Naive B cell (primary cell): ENCODE data around the gene STXBP1. TPM values are rescaled to one million over a fixed set of nuclear protein-coding genes. Genes with fewer than 3 reads are reported as not detected.

Experiments
- polyA plus RNA-seq, 6 donors: library from polyadenylated mRNA; unstranded; fragments of 300-500 nt; fragmentation: Illumina TruSeq; gene quantifications; one replicate each; pipeline ENCODE4 v1.2.3, GENCODE V29; 2021; ENCODE audit warnings: low read depth in 6 of 6

Gene STXBP1
- polyA plus RNA-seq, 6 donors from 2014 or later = 0.31 TPM; not detected in 5

Other genes starting within 250 kb of the STXBP1 start
- gene SLC2A8, start 215.1 kb upstream of the STXBP1 start, polyA plus RNA-seq = 10 to 100 TPM in 1 of 6 donors, 1 to 10 TPM in 5; 6.0 to 14.3 (median 8.5) TPM
- 1 to 10 TPM in 5 of 6 donors, not detected in 1; 5.8 to 8.8 (median 6.2) TPM for gene ZNF79, start 187.9 kb upstream of the STXBP1 start, polyA plus RNA-seq
- gene RPL12, start 160.9 kb upstream of the STXBP1 start, polyA plus RNA-seq = 1,000 to 10,000 TPM; 1,582 to 1,976 (median 1,881) TPM
- gene LRSAM1, start 160.8 kb upstream of the STXBP1 start, polyA plus RNA-seq = 1 to 10 TPM; 4.9 to 9.2 (median 7.0) TPM
- under 1 TPM in 3 of 6 donors, not detected in 3; 0.13 to 0.46 (median 0.40) TPM for gene CFAP157, start 94.7 kb downstream of the STXBP1 start, polyA plus RNA-seq
- 10 to 100 TPM in 3 of 6 donors, 1 to 10 TPM in 3; 7.0 to 25.2 (median 10.5) TPM for gene PTRH1, start 103.4 kb downstream of the STXBP1 start, polyA plus RNA-seq
- gene TTC16, start 103.8 kb downstream of the STXBP1 start, polyA plus RNA-seq = under 1 TPM in 1 of 6 donors, not detected in 5; 0.66 TPM
- gene TOR2A, start 123.0 kb downstream of the STXBP1 start, polyA plus RNA-seq = 10 to 100 TPM; 24.9 to 40.0 (median 27.3) TPM
- 10 to 100 TPM; 29.8 to 87.0 (median 34.7) TPM for gene SH2D3C, start 166.4 kb downstream of the STXBP1 start, polyA plus RNA-seq
- gene CDK9, start 173.8 kb downstream of the STXBP1 start, polyA plus RNA-seq = 10 to 100 TPM; 37.3 to 88.8 (median 43.2) TPM
- 10 to 100 TPM; 52.2 to 78.0 (median 59.1) TPM for gene FPGS, start 190.6 kb downstream of the STXBP1 start, polyA plus RNA-seq
- 1 to 10 TPM in 5 of 6 donors, not detected in 1; 3.5 to 8.2 (median 5.8) TPM for gene ENG, start 242.4 kb downstream of the STXBP1 start, polyA plus RNA-seq